ENCODE measurements around the gene FILIP1L.

FILIP1L gene

DNA sequence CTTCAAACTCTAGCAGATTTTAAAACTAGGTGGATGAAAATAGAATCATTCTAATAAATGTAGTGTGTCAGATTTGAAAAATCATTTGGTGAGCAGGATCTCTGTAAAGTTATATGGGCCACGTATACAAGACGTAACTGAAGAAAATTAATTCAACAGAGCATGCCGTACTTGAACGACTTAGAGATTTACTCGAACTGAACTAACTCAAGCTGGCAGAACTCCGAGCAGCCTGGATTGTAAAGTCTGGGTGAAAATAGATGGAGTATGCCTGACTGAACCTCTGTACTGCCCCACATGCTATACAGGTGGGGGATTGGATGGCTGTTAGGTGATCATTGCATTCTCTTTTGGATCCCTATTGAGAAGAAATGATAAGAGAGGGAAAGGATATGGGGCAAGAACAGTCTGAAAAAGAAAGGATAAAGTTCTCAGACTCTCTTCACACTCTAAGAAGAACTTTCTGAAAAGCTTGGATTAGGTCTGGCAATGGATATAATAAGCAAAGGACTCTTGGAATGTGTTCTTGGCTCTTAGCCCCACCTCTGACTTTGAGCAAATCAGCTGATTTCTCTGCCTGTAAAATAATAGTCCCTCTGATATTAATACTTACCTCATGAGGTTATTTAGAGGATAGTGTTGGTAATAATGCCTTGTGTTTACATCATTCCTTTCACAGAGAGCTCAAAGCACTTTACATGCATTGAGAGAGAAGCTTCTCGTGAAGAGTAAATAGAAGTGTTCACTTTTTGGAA lies 147.5 kb downstream of the FILIP1L start:
- DNase-seq: no peak

DNA sequence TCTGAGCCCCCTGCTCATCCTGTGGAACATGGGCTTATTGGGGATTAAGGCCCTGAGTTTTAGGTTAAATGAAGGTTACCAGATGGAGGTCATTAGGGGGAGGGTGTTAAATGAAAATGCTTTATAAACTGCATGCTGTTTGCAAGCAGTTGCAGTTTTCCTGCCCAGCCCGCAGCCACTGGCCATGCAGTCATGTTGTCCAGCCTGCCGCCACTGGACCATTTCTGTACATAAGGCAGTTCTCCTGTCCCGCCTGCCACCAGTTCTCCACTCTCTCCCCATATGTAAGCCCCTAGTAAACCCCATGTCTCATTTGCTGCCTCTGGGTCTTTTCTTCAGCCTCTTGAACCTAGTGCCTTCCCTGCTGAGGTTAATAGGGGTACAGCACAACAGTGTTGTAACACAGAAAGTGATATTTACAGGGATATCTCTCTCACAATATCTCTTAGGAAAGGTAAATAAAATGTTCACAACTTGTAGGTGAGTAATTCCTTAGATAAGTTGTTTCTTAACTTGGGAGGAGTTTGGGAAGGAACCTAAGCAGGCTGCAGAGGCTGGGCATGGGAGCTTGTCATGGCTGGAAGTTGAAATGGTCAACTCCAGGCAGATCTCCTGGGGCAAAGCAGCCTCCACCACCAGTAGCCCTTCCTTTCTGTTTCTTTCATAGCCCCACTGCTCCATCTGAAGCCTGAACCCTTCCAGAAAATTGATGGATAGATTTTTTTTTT lies 148.5 kb downstream of the FILIP1L start:
- no peak for DNase-seq

DNA sequence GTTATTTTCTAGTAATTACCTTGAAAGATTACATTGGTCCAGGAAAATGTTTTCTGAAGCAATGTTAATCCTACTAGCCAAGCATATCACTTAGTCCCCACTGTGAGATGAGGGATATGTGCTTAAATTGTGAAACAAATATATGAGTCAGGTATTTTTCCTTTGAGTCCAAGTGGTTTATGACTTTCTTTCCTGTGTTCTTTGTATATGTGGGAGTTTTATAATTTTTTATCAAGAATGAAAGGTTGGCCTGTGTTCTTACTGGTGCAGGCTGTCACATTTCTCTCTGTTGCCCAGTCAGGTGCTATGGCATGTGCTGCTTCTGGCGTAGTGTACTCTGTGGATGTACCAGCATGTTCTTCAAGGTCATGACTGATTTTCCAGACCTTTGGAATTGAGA lies 149.2 kb downstream of the FILIP1L start:
- no peak for DNase-seq

DNA sequence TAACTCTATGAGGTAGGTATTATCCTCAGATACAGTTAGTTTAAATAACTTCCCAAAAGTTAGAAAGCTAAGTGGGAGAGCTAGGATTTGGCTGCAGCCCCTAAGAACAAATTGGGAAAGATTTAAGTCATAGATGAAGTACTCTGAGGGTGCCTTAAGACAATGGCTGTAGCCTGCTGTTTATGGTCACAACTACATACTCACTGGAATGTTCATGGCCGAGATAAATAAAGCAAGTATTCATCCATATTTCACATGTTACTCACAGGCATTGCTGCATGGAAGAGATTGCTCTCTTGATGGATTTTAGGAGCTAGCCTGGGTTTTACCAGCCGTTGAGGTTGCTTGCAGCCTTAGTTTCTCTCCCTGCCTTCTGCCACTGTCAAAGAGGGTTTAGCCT lies 151.6 kb downstream of the FILIP1L start:
- no peak for DNase-seq

DNA sequence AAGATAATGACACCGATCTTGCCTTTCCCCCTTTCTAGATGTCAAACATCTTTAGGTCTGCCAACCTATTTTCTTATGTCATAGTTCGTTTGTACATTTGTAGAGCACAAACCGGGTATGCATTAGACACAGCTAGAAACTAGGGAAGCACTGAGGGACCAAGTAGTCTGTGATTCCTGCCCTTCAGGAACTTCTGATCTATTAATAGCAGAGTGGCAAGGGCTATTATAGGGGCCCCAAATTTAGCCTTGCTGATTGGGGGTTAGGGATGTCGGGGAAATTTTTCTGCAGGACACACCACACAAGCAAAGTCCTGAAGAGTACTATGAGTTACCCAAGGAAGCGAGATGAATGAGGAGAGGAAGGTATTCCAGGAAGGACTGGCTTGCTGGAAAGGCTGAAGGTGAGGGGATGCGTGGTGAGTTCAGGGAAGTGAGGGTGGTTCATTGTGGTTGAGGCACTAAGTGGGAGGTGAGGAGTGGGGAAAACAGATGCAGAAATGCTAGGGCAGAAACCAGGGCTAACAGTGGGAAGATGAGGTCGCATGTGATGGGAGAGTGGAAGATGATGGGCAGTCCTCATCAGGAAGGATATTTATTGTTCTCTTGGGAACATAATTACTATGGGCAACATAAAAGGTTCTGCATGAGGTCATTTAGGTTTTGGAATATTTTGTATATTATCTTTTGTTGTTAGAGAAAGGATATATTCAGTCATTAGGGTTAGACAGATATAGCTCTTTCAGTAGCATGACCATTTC lies 152.4 kb downstream of the FILIP1L start:
- DNase-seq: no peak

DNA sequence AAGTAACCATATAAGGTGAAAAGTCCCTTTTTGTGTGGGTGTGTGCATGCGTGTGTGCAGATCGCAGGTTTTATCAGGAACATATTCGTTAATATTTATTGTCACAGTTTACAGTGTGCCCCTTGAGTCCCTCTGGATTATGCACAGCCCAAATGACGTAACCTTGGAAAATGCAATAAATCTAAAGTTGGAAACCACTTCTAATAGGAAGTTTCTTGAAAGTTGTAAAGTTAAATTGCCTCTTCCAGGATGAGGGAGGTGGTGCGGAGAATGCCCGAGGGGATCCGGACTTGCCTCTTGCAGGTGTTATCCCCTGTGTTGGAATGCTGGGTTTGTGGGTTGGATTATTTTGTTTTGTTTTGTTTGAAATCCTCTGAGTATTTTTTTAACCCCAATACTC lies 153.4 kb downstream of the FILIP1L start:
- no peak for DNase-seq

DNA sequence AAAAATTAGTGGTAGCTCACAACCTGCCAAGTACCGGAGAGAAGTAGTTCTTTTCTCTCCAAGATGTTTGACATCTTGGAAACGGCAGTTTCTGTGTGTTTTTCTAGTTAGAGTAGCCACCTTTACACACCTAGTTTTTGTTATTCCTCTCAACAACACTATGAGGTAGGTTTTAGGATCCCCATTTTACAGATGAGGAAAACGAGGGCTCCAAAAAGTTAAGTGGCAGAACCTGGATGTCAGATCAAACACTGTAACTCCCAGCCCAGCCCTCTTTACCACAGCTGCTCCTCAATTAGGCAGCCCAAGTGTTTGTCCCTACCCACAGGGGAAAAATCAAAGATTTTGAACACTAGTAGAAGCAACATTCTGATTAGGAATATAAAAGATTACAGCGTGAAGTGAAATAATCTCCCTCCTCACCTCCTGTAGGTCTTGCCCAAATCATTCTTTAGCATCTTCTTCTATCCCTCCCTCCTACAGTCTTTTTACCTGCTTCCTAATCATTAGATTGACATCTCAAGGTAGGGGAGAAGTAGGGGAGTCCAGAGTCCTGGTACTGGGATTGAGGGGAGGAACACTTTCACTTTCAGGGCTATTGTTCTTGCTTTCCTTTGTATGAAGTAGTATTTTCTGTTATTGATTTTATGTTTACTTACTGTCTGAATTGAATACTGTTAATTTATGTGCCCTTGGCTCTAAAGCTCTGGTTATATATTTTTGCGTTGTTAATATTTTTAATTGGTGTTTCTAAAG lies 154.0 kb downstream of the FILIP1L start:
- DNase-seq: no peak

DNA sequence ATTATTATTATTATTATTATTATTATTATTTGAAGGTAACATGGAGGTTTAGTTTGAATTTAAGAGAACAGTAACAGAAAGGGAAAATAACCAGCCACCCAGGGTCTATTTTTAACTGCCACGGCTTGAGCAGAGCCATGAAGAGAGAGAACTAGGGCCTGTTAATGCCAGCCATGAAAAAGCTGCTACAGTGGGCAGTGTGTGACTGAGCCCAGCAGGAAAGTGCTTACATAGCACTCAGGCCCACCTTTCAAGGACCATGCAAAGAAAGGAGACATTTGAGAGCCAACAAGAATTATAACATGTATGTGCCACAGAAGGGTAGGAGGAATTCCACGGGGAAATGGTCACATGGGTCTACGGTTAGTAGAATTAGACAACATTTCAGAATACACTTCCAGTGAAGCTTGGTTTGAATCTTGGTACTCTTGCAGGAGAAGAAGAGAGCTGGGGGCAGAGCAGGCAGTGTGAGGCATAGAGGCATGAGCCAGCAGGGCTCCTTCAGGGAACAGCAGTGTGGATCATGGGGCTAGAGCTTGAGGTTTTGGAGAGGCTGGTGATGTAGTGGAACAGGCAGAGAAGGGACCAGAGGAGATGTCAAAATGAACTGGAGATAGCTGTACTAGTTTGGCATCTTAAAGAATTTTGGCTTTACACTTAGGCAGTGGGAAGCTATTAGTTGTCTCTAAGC lies 155.9 kb downstream of the FILIP1L start:
- no peak for DNase-seq

DNA sequence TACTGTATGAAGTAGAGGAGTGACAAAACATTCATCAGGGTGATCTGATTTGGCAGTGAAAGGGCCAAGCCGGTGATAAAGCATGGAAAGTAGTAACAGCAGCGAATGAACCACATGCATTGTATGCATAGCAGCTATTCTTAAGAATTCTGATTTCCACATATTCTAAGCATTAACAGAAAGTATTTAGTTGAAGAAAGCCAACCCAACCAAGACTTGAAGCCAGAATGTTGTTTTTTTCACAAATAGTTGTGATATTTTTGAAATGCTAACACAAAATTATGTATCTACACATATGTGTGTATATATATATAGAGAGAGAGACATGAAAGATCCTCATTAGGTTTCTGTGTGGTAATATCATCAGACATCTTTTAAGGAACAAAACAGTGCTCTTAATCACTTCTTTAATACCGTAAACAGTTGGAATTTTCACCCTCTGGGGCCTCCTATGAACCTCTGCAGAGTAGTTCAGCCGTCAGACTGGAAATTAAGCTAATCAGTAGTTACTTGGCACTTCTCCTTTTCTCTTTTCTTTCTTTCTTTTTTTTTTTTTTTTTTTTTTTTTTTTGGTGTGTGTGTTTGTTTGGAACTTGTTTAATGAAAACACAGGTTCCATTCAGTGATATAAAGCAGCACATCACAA lies 157.0 kb downstream of the FILIP1L start:
- no peak for DNase-seq

DNA sequence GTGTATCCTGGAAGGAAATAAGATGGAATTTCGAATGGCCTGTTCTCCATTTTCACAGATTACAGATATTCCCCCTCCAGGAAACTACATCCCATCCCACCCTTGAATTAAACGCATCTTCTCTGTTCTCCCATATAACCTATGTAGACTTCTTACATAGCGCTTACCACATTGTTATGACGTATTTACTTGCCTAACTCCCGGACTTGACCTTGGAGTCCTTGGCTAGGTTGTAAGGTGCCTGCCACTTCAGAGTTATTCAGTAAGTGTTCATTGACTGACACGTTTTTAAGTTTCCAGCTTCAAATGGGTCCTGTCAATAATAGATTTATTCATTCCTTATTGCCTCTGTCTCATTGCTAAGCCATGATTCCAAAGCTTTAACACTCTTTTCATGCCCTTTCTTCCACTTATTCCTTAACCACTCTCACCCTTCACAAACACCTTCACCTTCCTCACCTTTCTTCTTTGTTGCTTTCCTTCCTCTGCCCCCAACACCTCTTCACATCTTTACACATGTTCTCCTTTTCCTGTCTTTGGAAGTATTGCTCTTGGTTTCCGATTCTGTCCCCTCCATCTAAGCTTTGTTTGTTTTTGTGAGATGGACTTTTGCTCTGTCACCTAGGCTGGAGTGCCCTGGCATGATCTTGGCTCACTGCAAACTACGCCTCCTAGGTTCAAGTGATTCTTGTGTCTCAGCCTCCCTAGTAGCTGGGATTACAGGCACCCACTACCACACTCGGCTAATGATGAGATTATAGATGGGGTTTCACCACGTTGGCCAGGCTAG lies 158.3 kb downstream of the FILIP1L start:
- DNase-seq: no peak

DNA sequence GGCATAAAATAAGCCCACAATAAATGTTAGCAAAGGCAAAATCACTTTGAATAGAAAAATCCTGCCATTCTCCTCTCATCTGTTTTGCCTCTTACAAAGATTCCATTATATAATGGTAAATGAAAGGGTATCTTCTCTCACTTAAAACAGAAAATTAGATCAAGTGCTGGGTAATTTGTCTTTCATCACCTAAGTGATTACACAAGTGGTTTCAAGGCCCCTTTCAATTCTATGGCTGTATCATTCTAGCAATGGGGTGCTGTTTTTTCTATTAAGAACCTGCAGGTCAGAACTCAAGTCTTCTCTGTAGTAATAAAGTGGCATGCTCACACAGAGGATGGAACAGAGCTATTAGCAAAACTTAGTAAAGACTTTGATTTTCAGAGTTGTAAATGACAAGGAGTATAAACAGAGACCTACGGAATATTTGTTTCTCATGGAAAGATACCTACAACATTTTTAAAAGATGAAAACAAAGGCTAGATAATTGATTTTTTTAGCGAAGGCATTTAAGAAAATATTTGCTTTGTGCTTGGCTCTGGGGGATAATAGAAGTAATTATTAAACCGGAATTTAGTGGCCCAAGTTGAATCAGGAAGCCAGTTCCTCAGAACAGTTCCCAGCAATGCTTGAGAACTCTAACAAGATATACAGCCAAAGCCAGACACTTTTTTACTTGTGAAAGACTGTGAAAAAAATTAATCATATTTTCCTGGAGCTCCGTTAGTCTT lies 159.2 kb downstream of the FILIP1L start:
- peak; percentile 78 for DNase-seq

DNA sequence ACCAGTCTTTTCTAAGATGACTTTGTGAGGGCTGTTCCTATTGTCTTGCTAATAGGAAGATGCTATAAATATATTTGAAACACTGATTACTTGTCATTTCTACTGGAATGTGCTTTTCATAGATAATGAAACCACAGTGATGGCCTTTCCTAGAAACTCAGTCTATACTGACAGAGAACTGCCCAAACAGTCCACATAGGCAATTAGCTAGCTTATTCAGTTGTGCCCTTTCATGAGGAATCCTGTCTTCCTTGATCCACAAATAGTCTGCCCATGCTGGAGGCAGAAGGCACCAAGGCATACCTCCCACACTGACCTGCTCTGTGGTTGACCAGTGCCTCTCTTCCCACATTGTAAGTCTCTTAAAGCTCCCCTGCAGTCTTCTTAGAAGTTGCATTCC lies 160.7 kb downstream of the FILIP1L start:
- DNase-seq: no peak

DNA sequence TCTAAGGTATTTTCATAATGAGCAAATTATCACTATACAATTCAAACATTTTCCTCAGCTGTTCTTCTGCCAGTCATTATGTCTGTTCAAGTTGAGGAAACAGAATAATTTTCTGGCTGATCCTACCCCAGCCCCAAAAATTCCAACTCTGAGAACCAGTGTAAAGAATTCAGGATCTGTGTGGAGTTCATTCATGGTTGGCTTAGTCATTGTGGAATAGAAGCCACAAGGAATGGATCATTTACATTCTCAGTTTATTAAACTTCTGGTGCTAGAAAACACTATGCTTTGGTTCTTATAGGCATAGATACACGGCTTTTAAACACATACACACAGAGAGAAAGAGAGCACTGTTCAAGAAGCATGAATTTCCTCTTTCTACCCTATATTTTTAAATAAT lies 162.0 kb downstream of the FILIP1L start:
- no peak for DNase-seq

DNA sequence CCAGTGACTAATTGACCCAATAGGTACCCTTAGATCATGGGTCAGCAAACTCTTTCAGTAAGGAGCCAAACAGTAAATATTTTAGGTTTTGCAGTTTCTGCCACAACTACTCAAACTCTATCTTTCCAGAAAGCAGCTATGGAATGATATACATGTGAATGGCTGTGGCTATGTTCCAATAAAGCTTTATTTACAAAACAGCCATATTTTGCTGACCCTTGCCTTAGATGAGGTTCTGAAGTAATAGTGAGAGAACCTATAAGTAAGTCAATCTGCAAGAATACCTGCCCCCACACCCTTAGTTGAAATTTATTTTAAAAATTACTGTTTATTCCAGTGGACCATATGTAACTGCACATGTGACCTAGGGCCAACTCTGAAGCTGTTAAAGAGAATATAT lies 162.6 kb downstream of the FILIP1L start:
- DNase-seq: no peak

DNA sequence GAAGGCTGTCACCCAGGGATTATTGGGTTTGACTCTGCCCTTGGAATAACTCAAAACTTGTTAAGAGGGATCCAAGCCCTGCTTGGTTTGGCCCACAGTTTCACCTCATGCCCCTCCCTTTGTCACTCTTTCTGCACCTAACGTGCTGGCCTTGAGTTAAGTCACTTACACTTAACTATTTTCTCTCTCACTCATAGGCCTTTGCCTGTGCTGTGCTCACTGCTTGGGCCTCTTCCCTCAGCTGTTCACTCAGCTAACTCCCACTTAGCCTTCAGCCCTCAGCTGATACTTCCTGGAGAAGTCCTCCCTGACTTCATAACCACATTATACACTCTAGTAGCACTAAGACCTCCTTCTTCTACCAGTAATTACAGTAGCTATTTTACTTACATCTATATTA lies 163.4 kb downstream of the FILIP1L start:
- no peak for DNase-seq

DNA sequence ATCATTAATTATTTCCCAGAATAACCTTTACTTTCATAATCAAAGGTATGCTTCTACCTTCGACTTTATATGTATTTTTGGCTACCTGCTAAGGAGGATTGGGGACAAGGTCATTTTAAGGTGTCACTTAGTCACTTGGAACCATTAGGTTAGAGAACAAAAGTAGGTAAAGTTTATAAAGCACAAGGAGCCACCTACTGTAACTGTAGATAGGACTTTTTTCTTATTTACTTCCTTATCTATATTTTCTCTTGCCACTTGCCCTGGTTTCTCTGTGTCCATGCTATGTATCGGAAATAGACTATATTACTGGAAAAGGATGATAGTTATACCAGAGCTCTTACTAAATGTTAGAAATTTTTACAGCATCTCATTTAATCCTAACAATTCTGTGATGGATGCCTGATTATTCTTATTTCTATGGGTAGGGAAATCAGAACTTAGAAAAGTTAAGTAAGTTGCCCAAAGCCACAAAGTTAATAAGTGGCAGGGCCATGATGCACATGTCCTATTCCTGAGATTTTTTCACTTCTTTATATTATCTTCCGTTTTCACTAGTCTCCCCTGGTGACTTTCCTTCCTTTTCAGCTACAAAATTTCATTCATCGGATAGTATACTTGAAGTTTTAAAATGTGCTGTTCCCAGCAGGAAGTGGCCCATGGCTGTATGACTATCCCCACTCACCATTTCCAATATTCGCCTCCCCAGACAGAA lies 164.2 kb downstream of the FILIP1L start:
- DNase-seq: no peak

DNA sequence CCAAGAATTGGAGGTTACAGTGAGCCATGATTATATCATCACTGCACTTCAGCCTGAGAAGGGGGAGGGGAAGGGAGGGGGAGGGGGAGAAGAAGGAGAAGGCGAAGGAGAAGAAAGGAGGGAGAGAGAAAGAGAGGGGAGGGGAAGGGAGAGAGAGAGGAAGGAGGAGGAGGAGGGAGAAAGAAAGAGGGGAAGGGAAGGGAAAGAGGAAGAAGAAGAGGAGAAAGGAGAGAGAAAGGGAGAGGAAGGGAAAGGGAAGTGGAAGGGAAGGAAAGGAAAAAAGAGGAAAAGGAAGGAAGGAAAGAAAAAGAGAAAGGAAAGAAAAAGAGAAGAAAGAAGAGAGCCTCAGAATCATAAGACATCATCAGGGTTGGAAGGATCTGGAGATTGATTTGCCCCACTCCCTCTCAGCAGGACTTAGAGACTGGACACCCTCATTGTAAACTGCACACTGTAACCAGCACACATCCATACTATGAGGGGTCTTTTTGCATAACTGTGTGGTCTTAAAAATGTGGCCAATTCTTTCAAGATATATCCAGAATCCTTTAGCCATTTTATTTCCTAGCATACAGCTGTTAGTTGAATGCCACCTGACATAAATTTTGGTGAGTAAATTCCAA lies 165.7 kb downstream of the FILIP1L start:
- no peak for DNase-seq

DNA sequence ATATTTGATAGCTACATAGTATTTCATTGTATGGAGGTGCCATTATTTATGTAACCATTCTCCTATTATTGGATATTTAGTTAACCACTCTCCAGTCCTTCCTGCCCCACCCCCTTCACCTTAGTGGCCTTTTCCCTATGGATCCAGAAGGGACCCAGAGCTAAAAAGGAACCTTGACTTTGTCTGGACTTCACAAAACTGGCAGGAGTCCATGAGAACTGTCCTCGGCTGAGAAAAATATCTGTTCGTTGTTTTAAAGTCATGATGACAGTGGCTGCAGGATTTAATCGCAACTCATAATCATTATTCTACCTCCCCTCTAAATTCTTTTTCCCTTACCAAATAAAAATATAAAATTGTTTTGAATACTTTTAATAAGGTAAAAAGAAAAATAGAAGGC lies 166.9 kb downstream of the FILIP1L start:
- DNase-seq: no peak

DNA sequence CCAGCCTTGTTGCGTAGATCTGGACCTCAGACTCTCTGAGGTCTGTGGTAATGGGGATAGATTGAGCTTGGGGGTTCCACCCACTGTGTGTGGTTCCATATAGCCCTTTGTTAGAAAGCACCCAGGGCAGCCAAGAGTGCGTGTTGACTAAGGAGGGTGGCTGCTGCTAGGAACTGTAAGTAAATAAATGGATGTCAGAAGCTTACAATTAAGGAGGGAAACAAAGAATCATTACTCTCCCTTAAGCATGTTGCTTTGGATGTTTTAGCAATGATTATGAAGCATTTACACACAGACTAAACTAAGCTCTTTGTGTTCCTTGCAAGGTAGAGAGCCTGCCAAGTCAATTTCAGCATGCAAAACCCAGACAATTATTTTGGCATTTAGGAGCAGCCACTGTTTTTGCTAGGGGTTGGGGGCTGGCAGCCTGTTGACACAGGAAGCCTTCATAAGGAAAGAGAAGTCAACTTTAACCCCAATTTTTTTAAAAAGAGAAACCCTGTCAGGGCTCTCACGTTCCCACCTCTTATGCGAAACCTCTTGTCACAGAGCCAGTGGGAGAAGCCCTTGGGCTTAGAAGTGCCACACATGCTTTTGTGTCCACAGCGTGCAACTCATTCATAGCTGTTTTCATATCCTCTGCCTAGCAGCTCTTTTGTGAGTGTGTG lies 168.8 kb downstream of the FILIP1L start:
- peak; percentile 63 for DNase-seq
